Vagina (tissue), 2 donors: ENCODE data around the gene POC1B.

ENCODE experiments used
- POLR2A ChIP-seq, 2 donors: fragments of 450-650 bp; IDR thresholded peaks; one replicate each; pipeline ENCODE4 v1.6.1; 2017; ENCODE audit warnings: antibody characterized with exemption in 2 of 2, mild to moderate bottlenecking in 2 of 2, moderate library complexity in 2 of 2
- POLR2AphosphoS5 ChIP-seq, 2 donors: sonication (generic); formaldehyde crosslinking; IDR thresholded peaks; one replicate each; pipeline ENCODE4 v1.9.0; 2017; ENCODE audit warnings: antibody characterized with exemption in 2 of 2, mild to moderate bottlenecking in 2 of 2, low read depth in 1 of 2; ENCODE audit not compliant: insufficient read depth in 1 of 2
- TF ChIP-seq, protein P1 (sequence below), 3 experiments: fragments of 450-650 bp in 2 of 3; fragments of 200-600 bp in 1 of 3; sonication (generic) in 1 of 3; IDR thresholded peaks; one replicate each; pipeline ENCODE4 v1.5.1; 2017 to 2019; ENCODE audit warnings: antibody characterized with exemption in 3 of 3, mild to moderate bottlenecking in 2 of 3, moderate library complexity in 2 of 3

DNA sequence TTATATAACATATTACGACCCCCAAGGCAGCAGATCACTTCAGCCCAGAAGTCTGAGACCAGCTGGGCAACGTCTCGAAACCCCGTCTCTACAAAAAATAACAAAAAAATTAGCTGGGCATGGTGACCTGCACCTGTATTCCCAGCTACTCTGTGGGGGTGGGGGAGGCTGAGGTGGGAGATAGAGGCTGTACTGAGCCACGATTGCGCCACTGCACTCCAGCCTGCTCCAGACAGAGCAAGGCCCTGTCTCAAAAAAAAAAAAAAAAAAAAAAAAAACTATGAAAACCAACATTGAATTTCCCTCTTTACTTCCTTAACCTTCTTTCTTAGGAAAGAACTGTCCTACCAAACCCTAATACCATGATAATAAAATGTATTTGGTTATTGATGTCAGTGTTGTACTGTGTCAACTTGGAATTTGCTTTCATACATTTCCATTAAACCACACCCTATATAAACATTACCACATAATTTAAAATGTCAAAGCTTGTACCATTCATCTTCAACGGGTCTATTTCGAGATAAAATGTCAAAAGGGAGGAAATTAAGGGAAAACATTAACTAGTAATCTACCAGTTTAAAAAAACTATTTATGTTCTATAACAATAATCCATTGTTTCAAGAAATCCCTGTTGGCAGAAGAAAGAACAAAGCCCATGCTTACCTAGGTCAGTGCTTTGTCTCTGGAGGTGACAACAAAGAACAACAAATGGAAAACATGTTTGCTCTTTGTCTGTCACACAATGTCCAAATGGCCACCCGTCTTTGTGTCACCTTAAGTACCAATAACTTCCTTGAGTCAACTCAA lies 18.6 kb downstream of the POC1B start:
- TF ChIP-seq POLR2A (IDR thresholded peaks at IDR 0.05) (no peak), POLR2AphosphoS5 (IDR thresholded peaks at IDR 0.05; ENCODE audit: insufficient read depth in 1 of 2, low read depth in 1 of 2) (no peak)
- TF ChIP-seq, protein P1, sequence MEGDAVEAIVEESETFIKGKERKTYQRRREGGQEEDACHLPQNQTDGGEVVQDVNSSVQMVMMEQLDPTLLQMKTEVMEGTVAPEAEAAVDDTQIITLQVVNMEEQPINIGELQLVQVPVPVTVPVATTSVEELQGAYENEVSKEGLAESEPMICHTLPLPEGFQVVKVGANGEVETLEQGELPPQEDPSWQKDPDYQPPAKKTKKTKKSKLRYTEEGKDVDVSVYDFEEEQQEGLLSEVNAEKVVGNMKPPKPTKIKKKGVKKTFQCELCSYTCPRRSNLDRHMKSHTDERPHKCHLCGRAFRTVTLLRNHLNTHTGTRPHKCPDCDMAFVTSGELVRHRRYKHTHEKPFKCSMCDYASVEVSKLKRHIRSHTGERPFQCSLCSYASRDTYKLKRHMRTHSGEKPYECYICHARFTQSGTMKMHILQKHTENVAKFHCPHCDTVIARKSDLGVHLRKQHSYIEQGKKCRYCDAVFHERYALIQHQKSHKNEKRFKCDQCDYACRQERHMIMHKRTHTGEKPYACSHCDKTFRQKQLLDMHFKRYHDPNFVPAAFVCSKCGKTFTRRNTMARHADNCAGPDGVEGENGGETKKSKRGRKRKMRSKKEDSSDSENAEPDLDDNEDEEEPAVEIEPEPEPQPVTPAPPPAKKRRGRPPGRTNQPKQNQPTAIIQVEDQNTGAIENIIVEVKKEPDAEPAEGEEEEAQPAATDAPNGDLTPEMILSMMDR (IDR thresholded peaks at IDR 0.05) = no peak
